HG03571 (cell line): ENCODE data around the gene SEC61B.
"Not testable (repeated sequence)": the region's sequence is repeated elsewhere in the genome, so short reads cannot be mapped to it uniquely, and the experiment has no call there.

ENCODE experiments used
- ATAC-seq: cut with Tn5 transposase; IDR thresholded peaks from one replicate; pipeline ENCODE4 v1.9.1; 2021; ENCODE audit not compliant: unreplicated experiment

SEC61B gene

GRCh38 chr9:99190597-99191283, 31.3 kb upstream of the SEC61B start:
- ATAC-seq = no peak

DNA sequence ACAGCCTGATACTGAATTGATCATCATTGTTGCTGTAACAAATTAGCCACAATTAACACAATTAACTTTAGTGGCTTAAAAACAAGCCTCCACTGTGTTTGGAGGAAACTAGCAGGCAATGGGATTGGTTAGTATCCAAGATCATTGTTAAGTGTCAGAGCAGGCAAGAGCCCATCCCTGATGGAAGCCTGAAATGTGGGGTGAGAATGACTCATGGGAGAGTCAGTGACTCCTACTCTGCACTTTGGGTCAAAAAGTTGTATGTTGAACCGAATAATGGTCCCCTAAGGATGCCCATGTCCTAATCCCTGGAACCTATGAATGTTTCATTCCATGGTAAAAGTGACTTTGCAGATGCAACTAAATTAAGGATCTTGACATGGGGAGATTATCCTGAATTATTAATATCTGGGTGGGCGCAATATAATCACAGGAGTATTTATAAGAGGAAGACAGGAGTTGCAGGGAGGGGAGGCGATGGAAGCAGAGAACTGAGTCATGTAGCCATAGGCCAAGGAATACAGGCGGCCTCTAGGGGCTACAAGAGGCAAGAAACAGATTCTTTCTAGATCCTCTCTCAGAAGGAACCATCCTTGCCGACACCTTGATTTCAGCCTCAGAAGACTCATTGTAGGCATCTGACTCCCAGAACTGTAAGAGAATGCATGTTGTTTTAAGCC, 29.2 kb upstream of the SEC61B start:
- ATAC-seq = no peak

GRCh38 chr9:99193466-99193821, 28.6 kb upstream of the SEC61B start:
- ATAC-seq = no peak

- not testable (repeated sequence) for ATAC-seq
Observed at GRCh38 chr9:99196484-99196883, 25.6 kb upstream of the SEC61B start.

DNA sequence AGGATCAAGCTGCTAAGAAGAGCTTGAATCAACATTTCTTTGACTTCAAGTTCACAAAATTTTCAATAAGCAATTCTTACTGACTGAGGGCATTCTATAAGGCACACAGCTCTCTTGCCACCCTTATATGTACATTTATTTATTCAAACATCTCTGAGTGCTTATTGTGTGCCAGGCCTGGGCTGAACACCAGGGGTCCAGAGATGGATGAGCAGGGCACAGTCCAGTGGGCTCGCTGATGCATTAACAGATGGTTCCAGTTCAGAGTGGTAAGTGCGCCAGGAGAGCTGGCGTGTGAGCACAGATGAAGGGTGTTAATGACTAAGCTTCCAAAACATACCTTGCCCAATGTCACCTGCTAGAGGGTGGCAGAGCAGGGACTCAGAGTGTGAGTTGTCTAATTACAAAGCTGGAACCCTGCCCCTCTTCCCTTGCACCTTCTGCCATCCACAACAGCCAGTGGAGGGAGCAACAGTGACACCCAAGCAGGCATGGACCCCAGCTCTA, 24.9 kb upstream of the SEC61B start:
- ATAC-seq = no peak

- ATAC-seq = no peak
Observed at GRCh38 chr9:99197987-99198386, 24.1 kb upstream of the SEC61B start.

DNA sequence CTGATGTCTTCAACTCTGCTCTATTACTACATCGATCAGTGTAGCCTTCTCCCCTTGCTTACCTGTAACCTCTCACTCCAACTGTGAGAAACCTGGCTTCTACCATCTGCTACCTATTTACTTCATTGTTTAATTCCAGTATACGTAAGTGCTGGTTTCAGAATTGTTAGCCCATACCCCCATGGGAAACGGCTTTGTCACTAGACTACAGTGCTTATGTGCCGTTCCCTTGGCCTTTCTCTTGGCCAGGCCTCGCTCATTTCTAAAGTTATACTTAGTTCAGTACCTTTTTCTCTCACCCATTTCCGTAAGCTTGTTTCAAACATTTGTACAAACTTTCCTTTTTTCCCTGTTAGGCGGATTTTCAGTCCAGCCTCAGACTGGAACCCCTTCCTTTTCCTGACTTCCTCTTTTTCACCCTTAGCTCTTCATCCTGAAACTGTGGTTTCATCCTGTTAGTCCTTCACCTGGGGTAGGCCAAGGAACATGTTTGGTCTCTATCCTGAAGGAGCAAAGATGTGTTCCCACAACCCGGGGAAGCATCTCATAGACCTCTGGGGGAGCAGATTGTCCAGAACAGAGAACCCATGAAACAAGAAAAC, 22.0 kb upstream of the SEC61B start:
- ATAC-seq = peak; percentile 60

GRCh38 chr9:99201603-99202002, 20.5 kb upstream of the SEC61B start:
- no peak for ATAC-seq

DNA sequence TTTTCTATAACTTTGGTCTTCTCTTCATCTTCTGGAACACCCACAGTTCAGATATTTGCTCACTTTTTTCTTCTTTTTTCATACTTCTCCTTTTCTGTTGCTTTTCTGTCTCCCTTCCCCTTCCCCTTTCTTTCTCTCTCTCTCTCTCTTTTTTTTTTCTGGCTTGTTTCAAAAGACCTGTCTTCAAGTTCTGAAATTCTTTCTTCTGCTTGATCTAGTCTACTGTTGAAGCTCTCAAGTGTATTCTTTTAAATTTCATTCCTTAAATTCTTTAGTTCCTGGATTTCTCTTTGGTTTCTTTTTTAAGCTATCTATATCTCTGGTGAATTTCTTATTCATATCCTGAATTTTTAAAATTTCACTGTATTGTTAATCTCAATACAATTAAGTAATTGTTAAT, 11.5 kb upstream of the SEC61B start:
- no peak for ATAC-seq

- no peak for ATAC-seq
Observed at GRCh38 chr9:99211746-99212145, 10.3 kb upstream of the SEC61B start.

DNA sequence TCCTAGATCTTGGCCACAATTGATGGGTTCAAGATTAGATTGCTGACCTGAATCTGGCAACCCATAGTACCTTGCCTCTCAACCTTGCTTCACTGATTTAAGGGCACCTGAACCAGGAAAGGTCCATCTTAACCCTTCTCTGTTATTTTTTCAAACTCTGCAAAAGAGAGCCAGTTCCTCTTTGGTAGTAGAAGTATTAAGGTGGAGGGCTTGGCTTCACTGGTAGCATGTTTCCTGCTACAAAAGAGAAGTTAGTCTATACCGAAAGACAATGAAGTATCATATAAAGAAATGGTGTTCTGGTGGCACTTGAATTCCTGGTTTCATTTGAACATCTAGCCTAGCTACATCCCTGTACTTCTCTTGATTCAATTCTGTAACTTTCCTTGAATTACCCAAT, 8.9 kb upstream of the SEC61B start:
- ATAC-seq = no peak

GRCh38 chr9:99216073-99216472, 6.0 kb upstream of the SEC61B start:
- ATAC-seq = no peak

DNA sequence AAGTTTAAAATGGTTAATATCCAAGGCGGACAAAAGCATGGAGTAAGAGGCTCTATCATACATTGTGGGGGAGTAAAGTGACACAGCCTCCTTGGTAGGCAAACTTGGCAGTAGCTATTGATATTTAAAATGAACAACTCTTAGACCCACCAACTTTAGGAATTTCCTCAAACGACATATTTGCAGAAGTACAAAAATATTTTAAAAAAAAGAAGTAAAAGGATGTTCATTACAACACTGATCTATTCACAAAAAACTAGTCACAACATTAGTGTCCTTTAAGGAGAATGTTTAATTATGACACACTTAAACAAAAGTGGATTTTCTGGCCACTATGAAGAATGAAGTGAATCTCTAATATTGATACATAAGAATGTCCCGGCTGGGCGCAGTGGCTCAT, 2.1 kb upstream of the SEC61B start:
- no peak for ATAC-seq

- ATAC-seq = no peak
Observed at GRCh38 chr9:99221266-99221620, 839 bp upstream of the SEC61B start.

- ATAC-seq = peak; percentile 26
Observed at GRCh38 chr9:99222416-99223270, 561 bp downstream of the SEC61B start.

DNA sequence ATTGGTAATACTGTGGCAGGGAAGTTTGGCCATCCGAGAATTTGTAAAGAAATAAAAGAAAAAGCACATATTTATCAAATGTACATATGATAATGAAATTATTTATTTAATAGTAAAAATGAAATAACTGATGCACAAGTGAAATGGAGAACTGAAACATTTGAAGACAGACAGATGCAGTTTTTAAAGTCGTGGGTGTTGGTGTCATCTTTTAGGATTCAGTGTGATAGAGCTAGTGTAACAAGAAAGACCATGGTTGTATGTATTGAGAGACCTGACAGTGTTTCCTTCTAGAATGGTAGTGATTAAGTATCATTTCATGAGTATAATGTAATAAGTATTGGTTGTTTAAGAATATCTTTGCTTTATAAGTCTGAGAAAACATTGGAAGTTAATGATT, 2.4 kb downstream of the SEC61B start:
- ATAC-seq = no peak

- no peak for ATAC-seq
Observed at GRCh38 chr9:99226054-99226453, 4.0 kb downstream of the SEC61B start.

GRCh38 chr9:99230206-99230605, 8.1 kb downstream of the SEC61B start:
- no peak for ATAC-seq

DNA sequence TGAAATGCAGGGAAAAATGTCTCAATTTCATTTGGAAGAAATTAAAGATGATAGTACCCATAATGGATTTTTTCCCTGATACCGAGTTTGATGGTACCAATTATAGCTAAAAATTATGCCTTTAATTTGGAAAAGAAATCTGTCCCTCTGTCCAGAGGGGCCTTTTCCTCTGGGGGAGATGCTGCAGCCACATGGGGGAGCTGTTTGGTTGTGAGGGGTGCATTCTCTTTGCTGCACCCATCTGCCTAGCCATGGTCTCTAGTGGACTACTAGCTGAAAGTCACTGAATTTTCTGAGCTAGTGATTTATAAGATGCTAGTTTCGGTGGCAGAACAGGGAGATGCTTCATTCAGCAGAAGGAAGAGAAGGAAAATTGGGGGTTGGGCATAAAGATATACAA, 9.6 kb downstream of the SEC61B start:
- ATAC-seq = no peak

GRCh38 chr9:99234618-99235017, 12.5 kb downstream of the SEC61B start:
- ATAC-seq = no peak

DNA sequence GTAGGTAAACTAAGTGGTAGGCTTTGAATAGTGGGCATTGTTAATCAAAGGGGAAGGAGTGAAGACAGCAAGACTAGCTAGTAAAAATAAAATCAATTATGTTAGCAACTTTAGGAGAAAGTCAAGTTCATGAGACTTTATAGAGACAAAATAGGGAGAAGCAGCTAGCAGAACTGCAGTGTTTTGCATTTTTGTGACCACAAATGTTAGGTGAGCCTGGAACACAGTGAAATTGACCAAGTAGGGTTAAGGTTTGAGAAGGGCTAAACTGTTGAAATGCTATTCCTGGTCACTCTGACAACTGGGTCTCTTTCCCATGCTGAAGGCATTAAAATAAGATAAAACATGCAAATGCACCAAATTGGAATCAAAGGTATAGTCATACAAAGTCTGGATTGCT, 13.0 kb downstream of the SEC61B start:
- ATAC-seq = no peak
